GM18858 (cell line): Measurements from ENCODE around the gene ARMC9.
"Not testable (repeated sequence)": the region's sequence is repeated elsewhere in the genome, so short reads cannot be mapped to it uniquely, and the experiment has no call there.

Source experiments
- ATAC-seq: cut with Tn5 transposase; IDR thresholded peaks from one replicate; pipeline ENCODE4 v1.9.1; 2021; ENCODE audit not compliant: unreplicated experiment

The ARMC9 gene

DNA sequence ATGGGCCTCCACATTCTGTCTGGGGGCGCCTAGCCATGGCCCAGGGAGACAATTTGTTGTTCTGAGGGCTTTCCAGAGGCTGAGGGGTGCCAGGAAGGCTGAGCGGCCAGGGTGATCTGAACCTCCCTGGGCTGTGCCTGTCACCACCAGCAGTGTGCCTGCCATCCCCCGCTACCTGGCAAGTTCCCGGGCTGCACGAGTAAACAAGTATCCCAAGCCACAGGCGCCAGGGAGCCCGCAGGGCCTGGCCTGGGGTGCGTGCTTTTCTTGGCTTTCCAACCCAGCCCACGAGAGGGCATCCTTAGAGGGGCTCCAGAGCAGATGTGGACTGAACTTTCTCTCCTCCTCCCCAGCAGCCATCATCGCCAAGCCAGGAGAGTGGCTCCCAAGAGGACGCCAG lies 162.0 kb downstream of the ARMC9 start:
- ATAC-seq, result no peak

DNA sequence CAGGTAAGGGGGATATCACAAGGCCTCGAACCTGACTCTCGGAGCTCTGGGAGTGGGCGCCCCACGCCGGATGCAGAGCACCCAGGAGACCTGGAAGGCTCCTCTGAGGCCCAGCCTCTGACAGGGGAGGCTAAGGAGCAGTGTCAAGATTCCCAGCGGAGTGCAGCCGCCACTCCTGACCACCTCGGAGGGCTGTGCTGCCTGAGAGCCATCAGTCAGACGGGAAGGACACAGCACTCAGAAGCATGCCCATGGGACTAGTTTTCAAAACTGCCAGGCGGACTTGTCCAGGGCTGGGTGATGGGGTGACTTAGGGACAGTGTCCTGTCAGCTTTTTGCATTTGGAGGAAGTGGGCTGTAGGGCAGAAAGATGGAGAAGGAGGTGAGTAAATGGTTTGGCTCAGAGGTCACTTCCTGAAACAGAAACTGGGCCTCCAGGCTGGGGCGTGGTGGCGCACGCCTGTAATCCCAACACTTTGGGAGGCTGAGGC lies 162.5 kb downstream of the ARMC9 start:
- ATAC-seq, result no peak

GRCh38 chr2:231361701-231362554 lies 163.5 kb downstream of the ARMC9 start:
- peak; percentile 85 for ATAC-seq

DNA sequence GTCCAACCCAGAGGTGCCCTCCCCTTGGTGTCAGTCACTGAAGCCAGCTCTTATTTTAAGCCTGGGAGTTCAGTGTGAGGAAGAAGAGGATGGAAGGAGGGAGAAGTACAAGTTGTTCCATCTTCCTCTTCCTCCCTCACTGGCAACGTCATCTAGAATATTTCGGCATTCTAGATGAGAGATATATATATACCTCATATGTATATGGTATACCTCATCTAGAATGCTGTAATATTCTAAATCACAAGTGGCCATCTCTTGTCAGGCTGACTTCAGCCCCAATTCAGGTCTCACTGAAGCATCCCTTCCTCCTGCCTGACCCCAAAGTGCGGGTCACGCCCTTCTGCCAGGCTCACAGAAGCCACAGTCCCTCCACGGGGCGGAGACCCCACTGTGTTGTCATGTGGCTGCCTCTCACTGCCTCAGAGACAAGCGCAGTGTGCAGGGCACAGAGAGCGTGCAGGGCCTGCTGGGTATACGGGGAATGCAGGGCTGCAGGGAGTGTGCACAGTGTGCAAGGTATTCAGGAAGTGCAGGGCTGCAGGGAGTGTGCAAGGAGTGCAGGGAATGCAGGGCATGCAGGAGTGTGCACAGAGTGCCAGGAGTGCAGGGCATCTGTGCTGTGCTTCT lies 164.2 kb downstream of the ARMC9 start:
- ATAC-seq, result no peak

DNA sequence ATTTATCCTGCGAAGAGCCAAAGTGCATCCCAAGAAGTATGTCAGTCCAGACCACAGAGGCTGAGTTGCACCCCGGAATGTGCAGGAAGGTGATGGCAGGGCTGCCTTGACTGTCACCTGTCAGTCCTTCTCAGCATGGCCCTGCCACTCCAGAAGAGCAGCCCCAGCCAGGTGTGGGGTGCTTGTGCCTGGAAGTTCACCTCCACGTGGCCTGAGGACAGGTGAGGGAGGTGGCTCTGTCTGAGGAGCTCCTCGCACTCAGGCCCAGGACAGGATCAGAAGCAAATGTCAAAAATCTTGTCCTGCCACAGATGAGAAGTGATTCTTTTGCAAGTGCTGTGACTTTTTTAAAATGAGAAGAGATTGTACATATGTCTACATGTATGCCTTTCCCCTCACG lies 165.6 kb downstream of the ARMC9 start:
- ATAC-seq, result no peak

DNA sequence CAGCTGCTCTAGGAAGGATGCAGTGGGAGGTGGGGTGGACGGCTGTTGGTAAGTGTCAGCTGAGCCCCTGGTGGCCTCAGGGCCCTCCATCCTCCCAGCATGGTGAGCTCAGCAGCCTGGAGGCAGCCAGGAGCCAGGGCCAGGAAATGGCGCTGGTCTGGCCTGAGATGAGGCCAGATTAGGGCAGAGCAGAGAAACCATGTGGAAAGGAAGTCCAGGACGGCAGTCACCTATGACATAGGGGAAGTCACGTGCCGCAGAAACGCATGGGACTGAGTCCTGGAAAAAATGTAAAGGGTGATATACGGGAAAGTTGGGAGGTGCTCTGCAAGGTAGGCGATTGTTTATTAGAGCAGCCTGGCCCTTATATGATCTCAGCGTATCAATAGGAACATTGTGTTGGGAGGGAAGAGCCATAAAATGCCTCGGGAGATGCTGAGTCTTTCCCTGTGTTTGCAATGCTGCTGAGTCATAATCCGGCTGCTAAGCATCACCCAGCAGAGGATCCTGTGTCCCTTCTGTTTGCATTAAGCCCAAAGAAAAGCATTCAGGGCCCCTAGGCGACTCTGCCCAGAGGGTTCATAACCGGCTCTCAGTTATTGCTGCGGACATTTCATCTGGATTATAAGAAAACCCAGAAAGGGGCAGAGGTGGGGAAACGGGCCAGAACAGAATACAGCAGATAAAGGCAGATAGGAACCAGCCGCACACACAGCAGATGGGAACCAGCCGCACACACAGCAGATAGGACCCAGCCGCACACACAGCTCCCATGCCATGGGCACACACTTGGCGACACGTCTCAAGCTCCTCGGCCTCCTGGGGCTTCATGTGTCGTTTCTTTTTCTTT lies 166.8 kb downstream of the ARMC9 start:
- ATAC-seq, result no peak

- ATAC-seq, result no peak
These were observed 168.7 kb downstream of the ARMC9 start for GRCh38 chr2:231367178-231367577.

GRCh38 chr2:231369580-231370428 lies 171.4 kb downstream of the ARMC9 start:
- no peak for ATAC-seq

DNA sequence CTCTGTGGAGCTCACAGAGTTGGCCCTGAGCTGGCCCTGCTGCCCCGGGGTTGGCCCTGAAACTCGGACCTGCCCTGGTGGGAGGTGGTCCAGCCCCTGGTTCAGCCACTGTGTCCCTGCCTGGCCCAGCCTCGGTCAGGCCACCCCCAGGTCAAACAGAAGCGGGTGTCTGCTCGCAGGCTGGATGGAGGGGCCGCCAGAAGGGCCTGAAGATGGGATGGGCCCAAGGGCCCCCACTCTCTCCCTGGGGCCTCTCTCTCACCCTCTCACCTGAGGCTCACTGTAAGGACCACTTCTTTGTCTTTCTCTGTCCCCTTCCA lies 172.0 kb downstream of the ARMC9 start:
- ATAC-seq, result no peak

DNA sequence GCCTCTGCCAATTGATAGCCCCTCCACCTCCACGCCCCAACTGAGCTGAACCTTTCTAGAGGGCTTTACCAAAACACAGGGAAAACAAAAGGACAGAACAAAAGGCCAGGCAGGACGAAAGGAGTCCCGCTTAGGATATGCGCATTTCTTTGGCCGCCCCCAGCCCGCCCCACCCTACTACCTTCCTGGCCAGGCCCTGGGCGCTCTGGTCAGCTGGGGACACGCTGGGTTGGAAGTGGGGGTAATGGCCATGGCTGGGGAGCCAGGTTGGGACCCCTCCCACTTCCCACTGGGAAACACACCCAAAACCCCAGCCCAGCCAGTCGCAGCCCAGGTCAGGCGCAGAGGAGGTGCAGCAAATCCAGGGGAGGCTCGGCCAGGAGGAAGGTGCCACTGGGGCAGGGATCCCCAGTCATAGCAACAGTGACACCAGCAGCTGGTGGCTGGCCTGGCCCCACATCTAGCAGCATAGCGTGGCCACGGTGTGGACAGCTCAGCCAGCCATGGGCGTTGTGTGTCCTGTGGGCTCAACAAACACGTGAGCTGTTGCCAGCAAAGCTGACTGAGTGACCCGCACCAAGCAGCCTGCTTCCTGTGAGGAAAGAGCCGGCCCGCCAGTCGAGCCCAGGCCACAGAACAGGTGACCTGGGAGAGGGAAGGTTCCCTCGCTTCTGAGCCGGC lies 172.5 kb downstream of the ARMC9 start:
- no peak for ATAC-seq

DNA sequence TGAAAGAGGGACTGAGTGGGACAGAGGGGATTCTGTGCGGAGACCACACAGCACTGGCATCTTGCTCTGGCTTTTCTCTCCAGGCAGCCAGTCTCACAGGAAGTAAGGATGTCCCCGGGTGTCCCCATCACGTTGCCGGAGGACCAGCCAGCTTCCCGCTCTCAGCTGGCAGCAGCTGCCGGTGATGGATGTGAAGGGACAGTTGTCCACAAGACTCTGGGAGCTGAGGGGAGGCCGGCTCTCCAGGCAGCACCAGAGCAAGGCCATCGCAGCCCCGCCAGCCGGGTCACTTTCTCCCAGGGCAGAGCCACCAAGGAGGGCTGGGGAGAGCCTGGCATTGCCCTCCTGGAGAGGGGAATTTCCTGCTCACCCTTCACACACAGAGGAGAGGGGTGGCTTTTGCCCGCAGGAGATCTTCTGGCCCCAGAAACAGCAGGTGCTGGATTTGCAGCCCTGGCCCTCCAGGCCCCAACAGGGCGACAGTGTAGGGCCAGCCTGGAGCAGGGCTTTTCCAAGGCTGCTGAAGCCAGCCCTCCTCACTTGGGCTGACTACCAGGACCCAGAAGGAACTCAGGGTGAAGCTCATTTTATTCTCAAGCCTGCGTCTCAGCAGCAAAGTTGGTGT lies 173.1 kb downstream of the ARMC9 start:
- no peak for ATAC-seq

GRCh38 chr2:231372326-231372725 lies 173.9 kb downstream of the ARMC9 start:
- ATAC-seq, result no peak

DNA sequence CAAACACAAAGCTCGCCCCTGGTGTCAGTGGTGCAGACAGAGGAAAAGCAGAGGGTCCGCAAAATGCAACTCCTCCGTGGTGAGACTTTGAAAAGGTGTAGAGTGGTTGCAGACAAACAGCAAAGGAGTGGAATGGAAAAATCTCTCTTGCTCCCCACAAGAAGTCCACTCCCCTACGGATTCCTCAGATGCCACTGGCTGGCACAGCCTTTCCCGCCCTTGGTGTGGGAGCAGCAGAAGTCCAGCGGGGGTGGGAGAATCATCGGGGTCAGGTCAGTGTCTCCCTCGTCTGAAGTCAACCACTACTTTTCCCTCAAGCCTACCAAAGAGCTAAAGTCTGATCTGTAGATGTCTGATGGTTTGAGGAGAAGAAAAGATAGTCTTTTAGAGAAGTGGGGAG lies 174.8 kb downstream of the ARMC9 start:
- ATAC-seq, result no peak

DNA sequence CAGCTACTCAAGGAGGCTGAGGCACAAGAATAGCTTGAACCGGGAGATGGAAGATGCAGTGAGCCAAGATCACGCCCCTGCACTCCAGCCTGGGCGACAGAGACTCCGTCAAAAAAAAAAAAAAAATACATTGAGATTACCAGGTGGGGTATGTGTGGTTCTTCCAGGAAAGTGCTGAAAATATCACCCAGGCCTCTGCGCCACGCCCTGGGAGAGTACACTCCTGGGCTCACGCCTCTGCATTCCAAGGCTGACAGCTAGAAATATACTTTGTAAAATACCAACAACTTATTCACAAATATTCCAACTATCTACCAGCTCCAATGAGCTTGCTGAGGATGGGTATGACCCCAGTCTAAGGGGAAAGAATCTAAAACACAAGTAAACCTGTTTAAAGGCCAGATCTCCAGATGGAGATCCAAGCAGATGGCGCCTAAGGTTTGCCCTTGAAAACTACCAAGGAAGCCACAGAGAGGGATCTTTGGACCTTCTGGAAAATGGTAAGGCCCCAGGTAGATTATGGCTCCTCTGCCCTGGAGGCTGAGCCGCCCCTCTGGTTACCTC lies 175.4 kb downstream of the ARMC9 start:
- no peak for ATAC-seq

DNA sequence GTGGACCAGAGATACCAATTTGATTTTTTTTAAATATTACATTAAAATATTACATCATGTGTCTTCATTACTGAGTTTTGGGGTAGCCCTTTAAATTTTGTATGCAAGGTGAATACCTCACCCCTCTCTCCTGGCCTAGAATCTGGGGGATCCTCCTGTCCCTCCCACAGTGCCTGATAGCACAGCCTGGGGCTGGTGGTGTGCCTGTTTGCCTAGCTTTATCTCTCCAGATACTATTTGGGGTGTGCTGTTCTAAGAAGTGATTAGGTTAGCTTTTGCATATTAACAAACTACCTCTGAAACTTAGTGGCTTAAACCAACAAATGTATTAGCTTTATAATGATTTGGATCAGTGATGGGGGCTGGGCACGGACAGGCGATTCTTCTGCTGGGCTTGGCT lies 176.3 kb downstream of the ARMC9 start:
- ATAC-seq, result no peak

GRCh38 chr2:231375994-231376615 lies 177.7 kb downstream of the ARMC9 start:
- ATAC-seq, result not testable (repeated sequence)

DNA sequence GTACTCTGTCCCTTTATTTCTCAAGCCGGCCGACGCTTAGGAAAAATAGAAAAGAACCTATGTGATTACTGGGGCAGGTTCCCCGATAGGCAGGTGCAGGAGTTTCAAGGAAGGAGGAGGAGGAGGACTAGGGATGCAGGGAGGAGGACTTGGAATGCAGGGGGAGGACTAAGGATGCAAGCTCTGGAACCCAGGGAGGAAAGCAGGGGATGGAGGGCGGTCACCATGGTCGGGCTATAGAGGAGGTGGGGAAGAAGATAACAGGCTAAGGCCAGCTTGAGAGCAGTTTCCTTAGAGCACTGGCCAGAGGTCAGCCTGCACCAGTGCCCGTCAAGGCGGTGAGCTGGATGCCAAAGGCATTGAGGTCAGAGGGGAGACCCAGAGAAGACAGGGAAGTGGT lies 178.4 kb downstream of the ARMC9 start:
- ATAC-seq, result no peak

DNA sequence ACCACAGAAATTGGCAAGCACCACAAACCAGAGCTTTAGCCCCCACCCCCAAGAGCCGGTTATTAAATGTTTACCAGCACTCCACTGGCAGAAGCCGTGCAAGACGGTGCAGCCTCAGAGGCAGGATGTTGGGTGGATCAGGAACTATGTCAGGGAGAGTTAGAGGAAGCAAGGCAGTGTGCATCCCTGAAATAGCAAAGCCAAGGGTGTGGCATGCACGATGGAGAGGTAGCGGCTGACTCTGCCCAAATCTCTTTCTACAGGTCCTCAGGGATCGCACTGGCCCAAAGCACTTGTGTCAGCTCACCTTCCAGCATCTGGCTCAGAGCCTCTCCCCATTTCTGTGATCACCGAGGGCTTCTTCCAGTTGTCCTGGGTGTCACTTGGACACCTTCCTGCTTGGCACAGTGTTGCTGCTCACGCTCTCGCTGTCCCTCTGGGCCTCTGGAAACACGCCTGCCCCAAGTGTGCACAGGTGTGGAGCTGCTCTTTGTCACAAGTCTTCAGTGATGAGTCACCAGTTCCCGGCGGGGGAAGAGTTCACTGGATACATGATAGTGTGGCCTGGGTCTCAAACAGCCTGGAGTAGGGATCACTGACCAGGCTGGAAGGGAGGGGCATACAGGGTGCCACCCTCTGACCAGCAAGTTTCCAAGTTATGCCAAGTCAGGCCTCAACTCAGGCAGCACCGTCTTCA lies 179.7 kb downstream of the ARMC9 start:
- ATAC-seq, result no peak
